ENCODE results near the gene PEX16.
"Not testable (repeated sequence)": the region's sequence is repeated elsewhere in the genome, so short reads cannot be mapped to it uniquely, and the experiment has no call there.

PEX16 gene

GRCh38 chr11:45919806-45920530 is 2.3 kb upstream of the PEX16 start:
- FAIRE-seq (no peak), DNase-seq (ENCODE audit: insufficient read length, low spot score) (no peak)

- no peak for DNase-seq (ENCODE audit: insufficient read length, low spot score)
- FAIRE-seq: no peak
Measured at GRCh38 chr11:45918962-45919675, 1.4 kb upstream of the PEX16 start.

GRCh38 chr11:45918331-45918941 is 759 bp upstream of the PEX16 start:
- peak; percentile 82 for FAIRE-seq

GRCh38 chr11:45917286-45917622 is 423 bp downstream of the PEX16 start:
- FAIRE-seq: no peak
- no peak for DNase-seq (ENCODE audit: insufficient read length, low spot score)

More at GRCh38 chr11:45918331-45918941, 759 bp upstream of the PEX16 start:
- DNase-seq (ENCODE audit: insufficient read length, low spot score): peak; percentile 88

GRCh38 chr11:45915446-45915845 is 2.2 kb downstream of the PEX16 start:
- FAIRE-seq (no peak), DNase-seq (ENCODE audit: insufficient read length, low spot score) (no peak)

GRCh38 chr11:45913942-45914635 is 3.6 kb downstream of the PEX16 start:
- no peak for FAIRE-seq
- no peak for DNase-seq (ENCODE audit: insufficient read length, low spot score)

- FAIRE-seq (no peak), DNase-seq (ENCODE audit: insufficient read length, low spot score) (no peak)
Measured at GRCh38 chr11:45913514-45913913, 4.2 kb downstream of the PEX16 start.

- no peak for DNase-seq (ENCODE audit: insufficient read length, low spot score)
Measured at GRCh38 chr11:45910623-45911022, 7.1 kb downstream of the PEX16 start.

GRCh38 chr11:45909594-45910475 is 7.8 kb downstream of the PEX16 start:
- no peak for FAIRE-seq
- DNase-seq (ENCODE audit: insufficient read length, low spot score): no peak

More at GRCh38 chr11:45910623-45911022, 7.1 kb downstream of the PEX16 start:
- no peak for FAIRE-seq

- FAIRE-seq: no peak
- no peak for DNase-seq (ENCODE audit: insufficient read length, low spot score)
Measured at GRCh38 chr11:45907911-45908370, 9.7 kb downstream of the PEX16 start.

- FAIRE-seq: no peak
Measured at GRCh38 chr11:45906965-45907611, 10.6 kb downstream of the PEX16 start, which contains the start of gene FREY1. Gene FREY1 (minus strand): TSS chr11:45907271. CDS start chr11:45907245, 26 bp downstream.

GRCh38 chr11:45906096-45906682 is 11.5 kb downstream of the PEX16 start:
- DNase-seq (ENCODE audit: insufficient read length, low spot score): no peak
- FAIRE-seq: no peak

More at GRCh38 chr11:45906965-45907611, 10.6 kb downstream of the PEX16 start, which contains the start of gene FREY1:
- no peak for DNase-seq (ENCODE audit: insufficient read length, low spot score)

- not testable (repeated sequence) for DNase-seq (ENCODE audit: insufficient read length, low spot score); FAIRE-seq
Measured at GRCh38 chr11:45905576-45905975, 12.1 kb downstream of the PEX16 start.

- DNase-seq (ENCODE audit: insufficient read length, low spot score): no peak
- no peak for FAIRE-seq
Measured at GRCh38 chr11:45905095-45905494, 12.6 kb downstream of the PEX16 start.

- DNase-seq (ENCODE audit: insufficient read length, low spot score): no peak
- no peak for FAIRE-seq
Measured at GRCh38 chr11:45904309-45904915, 13.3 kb downstream of the PEX16 start.

- DNase-seq (ENCODE audit: insufficient read length, low spot score): no peak
- FAIRE-seq: no peak
Measured at GRCh38 chr11:45902452-45903380, 15.0 kb downstream of the PEX16 start.

GRCh38 chr11:45901626-45902025 is 16.1 kb downstream of the PEX16 start:
- FAIRE-seq (no peak), DNase-seq (ENCODE audit: insufficient read length, low spot score) (no peak)

Data from GM19239 (cell line).